Measurements from ENCODE around the gene HOXB7.

Gene HOXB7

GRCh38 chr17:48593840-48594537 lies 16.8 kb downstream of the HOXB7 start:
- peak; percentile 87 for DNase-seq

DNA sequence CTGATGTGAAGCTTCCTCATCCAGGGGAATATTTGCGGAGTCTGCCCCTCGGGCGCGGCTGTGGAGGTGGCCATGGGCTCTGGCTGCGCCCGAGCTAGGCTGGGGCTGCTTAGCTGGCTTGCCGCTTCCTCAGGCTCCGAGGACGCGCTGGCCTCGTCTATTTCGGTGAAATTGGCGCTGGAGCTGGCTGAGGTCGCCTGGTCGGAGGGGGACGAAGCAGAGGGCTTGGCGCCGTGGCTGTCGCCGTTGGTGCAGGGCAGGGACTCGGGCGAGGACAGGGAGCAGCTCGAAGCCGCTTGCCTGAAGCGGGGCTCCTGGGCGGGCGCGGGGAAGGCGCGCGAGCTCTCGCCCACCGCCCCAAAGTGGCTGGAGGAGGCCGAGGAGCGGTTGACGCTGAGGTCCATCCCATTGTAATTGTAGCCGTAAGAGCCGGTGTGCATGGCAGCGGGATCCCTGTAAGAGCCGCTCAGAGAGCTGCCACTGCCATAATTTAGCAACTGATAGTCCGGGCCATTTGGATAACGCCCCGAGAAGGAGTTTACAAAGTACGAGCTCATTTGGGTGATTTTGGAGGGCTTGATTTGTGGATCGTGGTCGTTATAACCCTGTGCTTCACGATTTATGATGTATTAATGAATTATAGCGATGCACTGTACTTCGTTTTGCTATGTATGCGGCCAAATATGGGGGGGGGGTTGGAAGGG lies 17.5 kb downstream of the HOXB7 start, which contains the start of gene HOXB5:
Gene HOXB5 (minus strand): TSS at position 654 of the 704 bp plus-strand sequence. CDS start 97 bp downstream, at position 557.
- peak; percentile 54 for DNase-seq

DNA sequence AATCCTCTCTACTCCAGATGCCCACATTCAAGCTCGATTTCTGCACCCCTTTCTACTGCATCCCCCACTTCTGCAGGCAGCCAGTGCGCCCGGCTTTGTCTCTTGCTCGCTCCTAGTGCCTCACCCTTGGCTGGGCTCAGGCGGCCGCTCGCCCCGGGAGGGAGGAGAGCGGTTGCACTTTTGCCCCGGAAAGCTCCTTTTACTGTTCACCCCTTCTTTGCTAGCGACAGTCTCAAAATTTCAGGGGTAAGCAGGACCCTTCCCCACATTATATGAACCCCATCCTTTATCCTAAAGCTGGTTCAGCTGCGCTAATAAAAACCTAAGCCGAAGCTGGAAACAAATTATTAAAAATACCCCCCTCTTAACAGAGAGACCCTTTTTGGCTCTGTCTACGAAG lies 18.2 kb downstream of the HOXB7 start:
- peak; percentile 48 for DNase-seq

DNA sequence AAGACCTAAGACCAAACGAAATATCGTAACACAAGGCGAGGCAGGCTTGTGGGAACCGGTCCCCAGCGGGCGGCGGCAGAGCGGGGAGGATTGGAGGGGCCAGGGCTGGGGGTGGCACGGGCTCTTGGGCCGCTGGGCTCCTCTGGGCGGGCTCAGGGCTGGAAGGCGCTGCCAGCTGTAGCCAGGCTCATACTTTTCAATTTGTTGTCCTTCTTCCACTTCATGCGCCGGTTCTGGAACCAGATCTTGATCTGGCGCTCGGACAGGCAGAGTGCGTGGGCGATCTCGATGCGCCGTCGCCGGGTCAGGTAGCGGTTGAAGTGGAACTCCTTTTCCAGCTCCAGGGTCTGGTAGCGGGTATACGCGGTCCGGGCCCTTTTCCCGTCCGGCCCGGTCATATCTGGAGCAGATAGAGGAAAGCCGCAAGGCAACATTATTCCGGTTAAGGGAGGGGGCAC lies 18.7 kb downstream of the HOXB7 start:
- DNase-seq, result no peak

- DNase-seq, result no peak
These were observed 19.4 kb downstream of the HOXB7 start for GRCh38 chr17:48591255-48592056.

DNA sequence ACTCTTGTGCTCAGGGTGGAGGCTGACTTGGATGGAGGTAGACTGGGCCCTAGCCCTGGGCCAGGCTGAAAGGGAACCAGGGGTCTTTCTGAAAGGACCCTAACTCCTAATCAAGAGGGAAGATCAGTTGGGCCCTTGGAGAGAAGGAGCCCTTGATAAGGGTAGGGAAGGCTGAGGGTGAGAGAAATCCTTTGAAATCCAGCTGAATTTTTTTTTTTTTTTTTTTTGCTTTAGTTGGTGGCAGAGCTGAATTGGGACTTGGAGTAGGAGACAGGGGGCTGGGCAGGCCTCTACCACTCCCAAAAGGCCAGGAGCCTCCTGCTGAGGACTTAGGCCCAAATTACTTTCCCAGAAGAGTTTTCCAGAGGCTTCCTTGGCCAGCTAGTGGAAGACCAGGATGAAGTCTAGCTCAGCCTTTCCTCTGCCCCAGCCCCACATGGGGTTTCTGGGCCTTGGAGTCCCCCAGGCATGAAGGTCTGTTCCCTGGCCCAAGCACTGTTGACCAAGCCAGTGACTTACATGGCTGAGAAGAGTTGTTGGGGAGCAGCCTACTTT lies 20.1 kb downstream of the HOXB7 start:
- DNase-seq, result no peak

DNA sequence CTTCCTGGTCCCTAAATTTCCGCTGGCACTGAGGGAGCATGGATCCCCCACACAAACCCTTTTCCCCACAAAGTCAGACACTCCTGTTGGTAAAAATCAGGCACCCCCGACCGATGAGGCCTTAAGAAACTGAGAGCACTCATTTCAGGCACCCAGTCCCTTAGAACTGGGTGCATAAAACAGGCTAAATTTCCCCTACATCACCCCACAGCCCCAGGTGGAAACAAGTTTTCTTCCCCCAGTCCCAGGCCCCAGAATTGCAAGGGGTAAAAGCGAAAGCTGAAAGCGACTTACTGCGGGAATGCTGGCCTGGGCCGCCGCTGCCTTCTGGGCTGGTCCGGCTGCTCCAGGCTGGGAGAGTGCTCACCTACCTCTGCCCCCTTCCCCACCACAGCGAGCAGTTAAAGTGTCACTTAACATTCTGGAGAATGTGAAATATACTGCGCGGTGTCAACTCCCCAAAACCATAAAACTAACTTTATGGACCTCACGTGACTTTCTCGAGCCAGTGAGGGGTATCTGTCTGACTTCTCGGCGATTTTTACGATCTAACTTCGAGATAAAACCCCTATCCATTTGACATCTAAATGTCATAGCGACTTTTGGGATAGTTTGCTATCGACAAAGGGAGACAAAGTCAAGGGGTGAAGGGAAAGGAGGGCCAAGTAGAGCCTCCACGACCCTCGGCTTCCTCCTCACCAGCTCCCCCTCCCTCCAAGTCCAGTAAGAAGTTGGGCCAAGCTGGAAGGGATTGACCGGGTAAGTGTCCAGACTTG lies 20.8 kb downstream of the HOXB7 start, which contains the start of gene HOXB3:
Gene HOXB3 (minus strand): TSS at position 411 of the 776 bp plus-strand sequence. CDS start 37,767 bp downstream, outside the sequence.
- DNase-seq, result no peak

GRCh38 chr17:48589060-48589830 lies 21.6 kb downstream of the HOXB7 start:
- no peak for DNase-seq

GRCh38 chr17:48588528-48588927 lies 22.3 kb downstream of the HOXB7 start:
- DNase-seq, result no peak

- DNase-seq, result no peak
These were observed 22.8 kb downstream of the HOXB7 start for GRCh38 chr17:48588074-48588415.

GRCh38 chr17:48587276-48588073 lies 23.3 kb downstream of the HOXB7 start:
- DNase-seq, result no peak

GRCh38 chr17:48586355-48587258 lies 24.2 kb downstream of the HOXB7 start:
- DNase-seq, result peak; percentile 53

GRCh38 chr17:48584223-48584741 lies 26.5 kb downstream of the HOXB7 start:
- no peak for DNase-seq

DNA sequence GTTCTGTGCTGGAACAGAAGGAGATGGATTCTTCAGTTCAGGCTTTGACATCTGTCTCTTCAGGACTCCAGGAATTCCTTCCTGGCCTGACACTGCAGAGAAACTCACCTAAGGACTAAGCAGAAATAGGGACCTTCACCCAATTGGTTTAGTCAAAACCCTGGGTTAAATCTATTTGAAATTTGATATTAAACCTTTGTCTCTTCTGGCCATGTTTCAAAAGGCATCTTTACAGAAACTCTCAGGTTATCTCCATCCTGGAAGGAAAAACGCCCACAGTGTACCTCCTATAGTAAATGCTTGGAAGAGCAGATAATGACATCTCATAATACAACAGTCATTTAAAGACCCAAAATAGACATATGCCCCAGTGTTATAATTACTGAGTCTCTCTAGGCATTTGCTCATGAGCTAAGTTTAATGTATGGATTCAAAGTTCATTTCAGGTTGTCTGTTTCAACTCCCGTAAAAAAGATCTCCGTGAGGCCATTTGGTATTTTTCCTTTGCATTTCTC lies 27.1 kb downstream of the HOXB7 start:
- DNase-seq, result no peak

DNA sequence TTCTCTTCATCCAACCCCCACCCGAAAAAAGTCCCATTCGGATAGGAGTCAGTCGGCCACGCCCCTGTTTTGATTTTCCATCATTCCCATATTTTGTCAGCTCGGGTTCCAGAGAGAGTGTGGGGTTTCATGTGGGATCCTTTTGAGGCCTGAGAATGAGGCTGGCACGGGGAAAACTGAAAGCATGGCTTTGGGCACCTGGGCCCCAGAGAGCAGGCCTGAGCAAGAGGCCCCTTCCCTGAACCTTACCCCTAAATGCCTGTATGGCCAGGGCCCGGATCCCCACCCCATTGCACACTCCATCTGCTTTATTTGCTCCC lies 28.1 kb downstream of the HOXB7 start:
- no peak for DNase-seq

DNA sequence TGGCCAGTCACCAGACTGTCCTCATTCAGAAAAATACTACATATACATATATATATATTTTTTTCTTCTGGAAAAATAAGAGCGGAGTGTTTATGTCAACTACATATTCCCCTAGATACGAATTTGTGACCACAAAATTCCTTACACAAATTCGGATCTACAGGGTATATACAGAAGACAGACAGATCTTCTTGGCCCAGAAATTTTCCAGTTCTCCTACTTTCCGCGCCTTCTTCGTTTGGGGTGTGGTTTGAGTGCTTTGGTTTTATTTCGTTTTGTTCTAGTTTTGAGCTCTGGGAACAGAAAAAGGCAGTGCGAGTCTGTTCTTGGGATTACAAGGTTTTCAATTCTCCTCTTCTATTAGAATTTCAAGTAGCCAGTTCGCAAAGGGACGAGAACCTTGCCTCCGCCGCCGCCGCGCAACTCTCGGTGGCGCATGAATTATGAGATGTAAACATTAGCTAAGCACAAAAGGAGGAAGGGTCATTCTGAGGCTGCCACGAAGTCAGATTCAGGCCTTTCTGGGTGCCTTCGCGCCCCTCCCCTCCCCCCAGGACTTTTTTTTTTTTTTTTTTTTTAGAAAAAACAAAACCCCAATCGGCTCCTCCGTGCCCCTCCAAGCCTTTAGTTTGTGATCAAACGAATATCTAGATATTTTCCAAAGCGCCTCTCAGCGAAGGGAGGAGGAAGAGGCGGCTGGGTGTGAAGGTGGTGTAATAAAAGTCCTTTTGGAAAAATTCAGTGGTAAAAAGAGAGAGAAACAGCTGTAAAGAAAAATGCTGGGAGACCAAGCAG lies 30.9 kb downstream of the HOXB7 start:
- no peak for DNase-seq

- no peak for DNase-seq
These were observed 31.4 kb downstream of the HOXB7 start for GRCh38 chr17:48579471-48579759.

Measured in stimulated activated CD4-positive, alpha-beta T cell treated with anti-CD3 and anti-CD28 coated beads, Interleukin-15, amount 100 ng/mL, for 24 hours (primary cell).